ENCODE results near the gene ENSA.
"Not testable (repeated sequence)": the region's sequence is repeated elsewhere in the genome, so short reads cannot be mapped to it uniquely, and the experiment has no call there.

The ENSA gene

DNA sequence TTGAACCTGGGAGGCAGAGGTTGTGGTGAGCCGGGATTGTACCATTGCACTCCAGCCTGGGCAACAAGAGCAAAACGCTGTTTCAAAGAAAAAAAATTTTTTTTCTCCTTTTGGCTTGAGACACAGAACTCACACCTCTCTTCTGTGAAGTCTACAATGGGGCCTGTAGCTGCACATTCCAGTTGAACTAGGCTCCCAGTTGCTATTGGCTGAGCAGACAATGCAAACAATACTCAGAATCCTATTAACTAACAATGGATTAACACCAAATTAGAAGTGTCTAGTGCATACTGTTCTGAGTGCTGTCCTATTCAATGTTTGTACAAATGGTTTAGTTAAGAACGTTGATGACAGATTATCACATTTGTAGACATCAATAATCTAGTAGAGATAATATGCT lies 32.4 kb downstream of the ENSA start:
- H3K9ac ChIP-seq (ENCODE audit: low read depth, low read length, poor library complexity, severe bottlenecking), result no peak overlapping the region
- TF ChIP-seq, protein P1, sequence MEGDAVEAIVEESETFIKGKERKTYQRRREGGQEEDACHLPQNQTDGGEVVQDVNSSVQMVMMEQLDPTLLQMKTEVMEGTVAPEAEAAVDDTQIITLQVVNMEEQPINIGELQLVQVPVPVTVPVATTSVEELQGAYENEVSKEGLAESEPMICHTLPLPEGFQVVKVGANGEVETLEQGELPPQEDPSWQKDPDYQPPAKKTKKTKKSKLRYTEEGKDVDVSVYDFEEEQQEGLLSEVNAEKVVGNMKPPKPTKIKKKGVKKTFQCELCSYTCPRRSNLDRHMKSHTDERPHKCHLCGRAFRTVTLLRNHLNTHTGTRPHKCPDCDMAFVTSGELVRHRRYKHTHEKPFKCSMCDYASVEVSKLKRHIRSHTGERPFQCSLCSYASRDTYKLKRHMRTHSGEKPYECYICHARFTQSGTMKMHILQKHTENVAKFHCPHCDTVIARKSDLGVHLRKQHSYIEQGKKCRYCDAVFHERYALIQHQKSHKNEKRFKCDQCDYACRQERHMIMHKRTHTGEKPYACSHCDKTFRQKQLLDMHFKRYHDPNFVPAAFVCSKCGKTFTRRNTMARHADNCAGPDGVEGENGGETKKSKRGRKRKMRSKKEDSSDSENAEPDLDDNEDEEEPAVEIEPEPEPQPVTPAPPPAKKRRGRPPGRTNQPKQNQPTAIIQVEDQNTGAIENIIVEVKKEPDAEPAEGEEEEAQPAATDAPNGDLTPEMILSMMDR (conservative IDR thresholded peaks at IDR 0.05; ENCODE audit: low read length), result no peak
- no peak for TF ChIP-seq EZH2phosphoT487 (IDR thresholded peaks at IDR 0.05; ENCODE audit: borderline replicate concordance)

DNA sequence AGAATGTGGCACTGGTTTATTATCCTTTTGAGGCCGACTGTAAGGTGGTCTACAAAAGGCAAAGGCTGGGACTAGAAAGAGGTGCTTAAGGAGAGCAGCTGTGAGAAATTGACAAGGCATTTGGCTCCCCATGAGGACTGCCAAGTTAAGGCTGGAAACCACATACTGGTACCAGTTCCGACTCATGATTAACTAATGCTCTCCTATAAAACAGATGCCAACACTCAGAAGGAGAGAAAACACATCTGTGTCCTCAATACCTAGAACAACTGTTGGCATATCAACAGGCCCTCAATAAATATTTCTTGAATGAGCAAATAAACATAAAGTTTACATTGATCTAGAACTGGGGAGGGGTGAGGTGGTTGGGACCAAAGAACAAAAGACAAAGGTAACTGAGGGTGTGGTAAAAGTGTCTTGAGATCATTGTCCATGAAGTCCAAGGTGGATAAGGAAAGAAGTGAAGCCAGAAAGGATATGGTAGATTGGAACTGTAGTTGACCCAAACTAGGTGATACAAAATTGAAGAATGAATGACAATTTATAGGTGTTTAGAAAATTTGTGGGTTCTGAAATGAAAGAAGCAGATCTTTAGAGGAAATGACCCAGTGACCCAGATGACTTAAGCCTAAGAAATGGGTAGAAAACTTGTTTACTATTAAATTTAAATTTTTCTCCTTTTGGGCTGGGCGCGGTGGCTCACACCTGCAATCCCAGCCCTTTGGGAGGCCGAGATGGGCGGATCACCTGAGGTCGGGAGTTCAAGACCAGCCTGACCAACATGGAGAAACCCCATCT lies 33.1 kb downstream of the ENSA start:
- no peaks in the 10 kb centered on the region for H3K9me2 ChIP-seq (replicated peaks; ENCODE audit: low read depth, low read length)
- H3K36me3 ChIP-seq (ENCODE audit: insufficient read depth, low read length), result no peaks in the 10 kb centered on the region
- no peaks in the 10 kb centered on the region for H3K79me2 ChIP-seq (ENCODE audit: insufficient read depth, low read length)
- no peaks in the 10 kb centered on the region for H4K20me1 ChIP-seq (ENCODE audit: insufficient read depth, low read length, poor library complexity, severe bottlenecking)
- H3K27me3 ChIP-seq (ENCODE audit: insufficient read depth, low read length, poor library complexity, severe bottlenecking), result no peaks in the 10 kb centered on the region
- H3K9me3 ChIP-seq (ENCODE audit: insufficient read depth, low read depth, low read length), result no peaks in the 10 kb centered on the region
- H3K9ac ChIP-seq (ENCODE audit: low read depth, low read length, poor library complexity, severe bottlenecking), result no peak overlapping the region
- no peak overlapping the region for H3K4me2 ChIP-seq (ENCODE audit: low read depth, low read length, poor library complexity, severe bottlenecking)
- no peak overlapping the region for H3K4me3 ChIP-seq (ENCODE audit: low read length, poor library complexity, severe bottlenecking)
- no peak overlapping the region for H2AFZ ChIP-seq (ENCODE audit: low read length)
- TF ChIP-seq, protein P1 (conservative IDR thresholded peaks at IDR 0.05; ENCODE audit: low read length), result no peak
- H3K4me1 ChIP-seq (ENCODE audit: insufficient read depth, low read length, poor library complexity, severe bottlenecking), result no peaks in the 10 kb centered on the region
- H3F3A ChIP-seq (ENCODE audit: low read depth), result no peaks in the 10 kb centered on the region

More for the DNA sequence above, 32.4 kb downstream of the ENSA start:
- Histone ChIP-seq H3K4me1 (ENCODE audit: insufficient read depth, low read length, poor library complexity, severe bottlenecking) (no peaks in the 10 kb centered on the region), H3K36me3 (ENCODE audit: insufficient read depth, low read length) (no peaks in the 10 kb centered on the region), H3K4me2 (ENCODE audit: low read depth, low read length, poor library complexity, severe bottlenecking) (no peak overlapping the region), H3K27me3 (ENCODE audit: insufficient read depth, low read length, poor library complexity, severe bottlenecking) (no peaks in the 10 kb centered on the region), H3K9me2 (replicated peaks; ENCODE audit: low read depth, low read length) (no peaks in the 10 kb centered on the region), H2AFZ (ENCODE audit: low read length) (no peak overlapping the region), H3F3A (ENCODE audit: low read depth) (no peaks in the 10 kb centered on the region), H3K79me2 (ENCODE audit: insufficient read depth, low read length) (no peaks in the 10 kb centered on the region), H4K20me1 (ENCODE audit: insufficient read depth, low read length, poor library complexity, severe bottlenecking) (no peaks in the 10 kb centered on the region), H3K4me3 (ENCODE audit: low read length, poor library complexity, severe bottlenecking) (no peak overlapping the region), H3K9me3 (ENCODE audit: insufficient read depth, low read depth, low read length) (no peaks in the 10 kb centered on the region)

DNA sequence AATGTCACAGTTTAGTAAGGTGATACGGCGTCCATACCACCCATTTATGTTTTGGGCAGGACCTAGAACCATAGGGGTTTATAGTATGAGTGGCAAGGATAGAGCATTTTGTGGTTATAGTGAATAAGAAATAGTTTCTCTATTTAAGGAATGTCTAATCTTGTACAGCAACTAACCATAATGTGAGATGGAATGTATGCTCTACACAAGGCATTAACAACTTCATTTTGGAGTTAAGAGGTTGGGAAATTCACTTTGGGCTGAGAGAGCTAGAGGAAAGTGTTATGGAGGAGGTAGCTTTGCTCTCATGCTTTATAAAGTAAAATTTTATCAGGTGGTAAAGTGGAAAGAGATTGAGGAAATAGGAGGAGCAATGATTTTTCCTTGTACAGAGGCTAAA lies 47.0 kb downstream of the ENSA start:
- Histone ChIP-seq H3K9me2 (replicated peaks; ENCODE audit: low read depth, low read length) (no peaks in the 10 kb centered on the region), H3K9me3 (ENCODE audit: insufficient read depth, low read depth, low read length) (no peaks in the 10 kb centered on the region), H3K36me3 (ENCODE audit: insufficient read depth, low read length) (peaks cover 4% of the 10 kb centered on the region), H3K79me2 (ENCODE audit: insufficient read depth, low read length) (peaks cover 28% of the 10 kb centered on the region), H2AFZ (ENCODE audit: low read length) (no peak overlapping the region), H3K4me1 (ENCODE audit: insufficient read depth, low read length, poor library complexity, severe bottlenecking) (peaks cover 12% of the 10 kb centered on the region), H3K4me3 (ENCODE audit: low read length, poor library complexity, severe bottlenecking) (no peak overlapping the region), H4K20me1 (ENCODE audit: insufficient read depth, low read length, poor library complexity, severe bottlenecking) (peaks cover 17% of the 10 kb centered on the region), H3K9ac (ENCODE audit: low read depth, low read length, poor library complexity, severe bottlenecking) (no peak overlapping the region), H3F3A (ENCODE audit: low read depth) (no peaks in the 10 kb centered on the region), H3K4me2 (ENCODE audit: low read depth, low read length, poor library complexity, severe bottlenecking) (no peak overlapping the region), H3K27me3 (ENCODE audit: insufficient read depth, low read length, poor library complexity, severe bottlenecking) (peaks cover 16% of the 10 kb centered on the region)
- TF ChIP-seq, protein P1 (conservative IDR thresholded peaks at IDR 0.05; ENCODE audit: low read length), result no peak

DNA sequence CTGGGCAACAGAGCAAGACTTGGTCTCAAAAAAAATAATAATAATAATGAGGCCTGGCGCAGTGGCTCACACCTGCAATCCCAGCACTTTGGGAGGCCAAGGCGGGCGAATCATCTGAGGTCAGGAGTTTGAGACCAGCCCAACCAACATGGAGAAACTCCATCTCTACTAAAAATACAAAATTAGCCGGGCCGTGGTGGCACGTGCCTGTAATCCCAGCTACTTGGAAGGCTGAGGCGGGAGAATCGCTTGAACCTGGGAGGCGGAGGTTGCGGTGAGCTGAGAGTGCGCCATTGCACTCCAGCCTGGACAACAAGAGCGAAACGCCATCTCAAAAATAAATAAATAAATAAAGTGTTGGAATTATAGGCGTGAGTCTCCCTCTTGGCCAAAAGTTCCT lies 47.5 kb downstream of the ENSA start:
- Histone ChIP-seq H3K79me2 (ENCODE audit: insufficient read depth, low read length) (peaks cover 32% of the 10 kb centered on the region), H4K20me1 (ENCODE audit: insufficient read depth, low read length, poor library complexity, severe bottlenecking) (peaks cover 21% of the 10 kb centered on the region), H3K27me3 (ENCODE audit: insufficient read depth, low read length, poor library complexity, severe bottlenecking) (peaks cover 16% of the 10 kb centered on the region), H3K4me1 (ENCODE audit: insufficient read depth, low read length, poor library complexity, severe bottlenecking) (peaks cover 17% of the 10 kb centered on the region)
- H3K4me3 ChIP-seq (ENCODE audit: low read length, poor library complexity, severe bottlenecking); H3K9me2 ChIP-seq (replicated peaks; ENCODE audit: low read depth, low read length); H3K36me3 ChIP-seq (ENCODE audit: insufficient read depth, low read length); H2AFZ ChIP-seq (ENCODE audit: low read length); H3K9me3 ChIP-seq (ENCODE audit: insufficient read depth, low read depth, low read length); H3K4me2 ChIP-seq (ENCODE audit: low read depth, low read length, poor library complexity, severe bottlenecking); H3K9ac ChIP-seq (ENCODE audit: low read depth, low read length, poor library complexity, severe bottlenecking); H3F3A ChIP-seq (ENCODE audit: low read depth): not testable (repeated sequence)

DNA sequence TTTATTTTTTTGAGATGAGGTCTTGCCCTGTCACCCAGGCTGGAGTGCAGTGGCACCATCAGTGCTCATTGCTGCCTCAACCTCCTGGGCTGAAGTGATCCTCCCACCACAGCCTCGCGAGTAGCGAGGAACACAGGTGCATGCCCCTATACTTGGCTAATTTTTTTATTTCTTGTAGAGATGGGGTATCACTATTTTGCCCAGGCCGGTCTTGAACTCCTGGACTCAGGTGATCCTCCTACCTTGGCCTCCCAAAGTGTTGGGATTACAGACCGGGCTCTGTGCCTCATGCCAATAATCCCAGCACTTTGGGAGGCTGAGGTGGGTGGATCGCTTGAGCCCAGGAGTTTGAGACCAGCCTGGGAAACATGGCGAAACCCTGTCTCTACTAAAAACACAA lies 48.0 kb downstream of the ENSA start:
- Histone ChIP-seq H4K20me1 (ENCODE audit: insufficient read depth, low read length, poor library complexity, severe bottlenecking) (peaks cover 26% of the 10 kb centered on the region), H3K79me2 (ENCODE audit: insufficient read depth, low read length) (peaks cover 37% of the 10 kb centered on the region), H3K4me1 (ENCODE audit: insufficient read depth, low read length, poor library complexity, severe bottlenecking) (peaks cover 18% of the 10 kb centered on the region), H3K27me3 (ENCODE audit: insufficient read depth, low read length, poor library complexity, severe bottlenecking) (peaks cover 16% of the 10 kb centered on the region), H3K36me3 (ENCODE audit: insufficient read depth, low read length) (peaks cover 14% of the 10 kb centered on the region)
- H3K4me2 ChIP-seq (ENCODE audit: low read depth, low read length, poor library complexity, severe bottlenecking); H3K9me2 ChIP-seq (replicated peaks; ENCODE audit: low read depth, low read length); H3K4me3 ChIP-seq (ENCODE audit: low read length, poor library complexity, severe bottlenecking); H3K9ac ChIP-seq (ENCODE audit: low read depth, low read length, poor library complexity, severe bottlenecking); H3F3A ChIP-seq (ENCODE audit: low read depth); H2AFZ ChIP-seq (ENCODE audit: low read length); H3K9me3 ChIP-seq (ENCODE audit: insufficient read depth, low read depth, low read length): not testable (repeated sequence)

Data from Loucy (cell line).